HG03066 (cell line): Measurements from ENCODE around the gene C20orf202.
"Not testable (repeated sequence)": the region's sequence is repeated elsewhere in the genome, so short reads cannot be mapped to it uniquely, and the experiment has no call there.

Experiments
- ATAC-seq: cut with Tn5 transposase; IDR thresholded peaks from one replicate; pipeline ENCODE4 v1.9.1; 2021; ENCODE audit warnings: low read depth; ENCODE audit not compliant: unreplicated experiment

C20orf202 gene

DNA sequence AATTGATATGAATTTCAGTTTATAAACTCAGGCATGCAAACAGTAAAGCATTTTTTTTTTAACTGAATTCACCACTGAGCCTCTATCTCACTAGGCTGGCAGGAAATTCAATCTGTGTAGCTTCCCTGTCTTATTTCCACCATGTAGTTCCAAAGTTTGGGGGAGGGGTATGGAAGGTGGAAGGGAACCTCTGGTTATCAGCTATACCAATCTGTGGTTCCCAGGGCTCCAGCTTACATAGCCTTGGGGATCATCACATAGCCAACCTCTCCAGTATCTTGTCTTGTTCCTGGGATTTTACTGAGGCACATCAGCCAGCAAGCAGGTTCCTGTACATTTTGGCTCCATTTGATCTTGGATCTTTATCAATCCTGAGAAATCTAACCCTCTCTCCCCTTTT is 38.2 kb downstream of the C20orf202 start:
- no peak for ATAC-seq

- ATAC-seq: no peak
These were observed 38.8 kb downstream of the C20orf202 start for GRCh38 chr20:1242099-1242498.

- ATAC-seq: no peak
These were observed 39.3 kb downstream of the C20orf202 start for GRCh38 chr20:1242530-1242929.

DNA sequence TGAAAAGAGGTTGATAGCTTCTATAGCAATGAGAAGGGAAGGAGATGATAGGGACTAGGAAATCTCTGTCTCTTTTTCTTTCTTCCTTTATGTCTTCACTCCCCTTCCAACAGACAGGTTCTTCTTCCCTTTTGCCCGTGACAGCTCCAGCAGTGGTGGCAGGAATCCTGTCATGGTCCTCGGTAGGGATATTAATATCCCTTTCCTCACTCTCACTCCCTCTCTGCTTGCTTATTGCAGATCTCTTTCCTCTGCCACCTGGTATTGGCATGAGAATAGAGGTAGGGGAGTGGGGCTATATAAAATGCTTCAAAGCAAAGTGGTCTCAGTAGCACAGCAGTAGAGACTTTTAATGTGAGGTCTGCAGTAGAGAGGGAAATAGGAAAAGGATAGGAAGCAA is 42.3 kb downstream of the C20orf202 start:
- no peak for ATAC-seq

DNA sequence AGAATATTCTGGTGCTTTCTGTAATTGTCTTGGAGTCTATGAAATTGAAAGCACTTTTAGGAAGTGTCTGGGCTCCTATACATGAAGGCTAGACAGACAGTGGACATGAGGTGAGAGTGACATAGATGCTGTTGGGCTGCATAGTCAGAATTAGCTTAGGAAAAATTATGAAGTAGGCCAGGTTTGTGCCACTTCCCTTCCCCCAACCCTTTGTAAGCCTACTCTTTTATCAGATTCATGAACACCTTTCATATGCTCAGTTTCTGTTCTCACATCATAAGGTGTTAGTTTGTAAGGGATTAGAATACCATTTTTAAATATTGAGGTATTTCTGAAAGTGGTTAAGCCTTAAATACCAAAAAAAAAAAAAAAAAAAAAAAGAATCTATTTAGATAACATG is 44.4 kb downstream of the C20orf202 start:
- ATAC-seq: no peak

GRCh38 chr20:1250282-1250681 is 47.0 kb downstream of the C20orf202 start:
- ATAC-seq: not testable (repeated sequence)

GRCh38 chr20:1252416-1252815 is 49.2 kb downstream of the C20orf202 start:
- ATAC-seq: no peak

GRCh38 chr20:1254254-1254653 is 51.0 kb downstream of the C20orf202 start:
- no peak for ATAC-seq

DNA sequence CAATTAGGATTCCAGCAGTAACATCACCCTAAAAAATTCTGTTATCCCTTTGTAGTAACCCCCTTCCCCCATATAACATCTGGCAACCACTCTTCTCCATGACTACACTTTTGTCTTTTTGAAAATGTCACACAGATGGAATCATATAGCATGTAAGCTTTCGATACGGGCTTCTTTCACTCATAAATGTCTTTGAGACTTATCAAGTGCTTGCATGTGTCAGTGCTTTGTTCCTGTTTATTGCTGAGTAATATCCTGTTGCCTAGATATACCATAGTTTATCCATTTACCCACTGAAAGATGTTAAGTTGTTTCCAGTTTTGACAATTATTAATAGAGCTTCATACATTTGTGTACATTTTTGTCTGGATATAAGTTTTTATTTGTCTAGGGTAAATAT is 52.4 kb downstream of the C20orf202 start:
- no peak for ATAC-seq
